Prostate gland (tissue), 2 donors: ENCODE results near the gene DNMT1. TPM values are rescaled to one million over a fixed set of nuclear protein-coding genes. Genes with fewer than 3 reads are reported as not detected.

Experiments
- DNase-seq: peaks from one replicate; pipeline ENCODE4 v3.0.0-alpha.2; 2019; ENCODE audit warnings: low spot score
- H3K27ac ChIP-seq, 2 donors: fragments of 200-600 bp; sonication (generic); 2 replicates each; pipeline ENCODE4 v1.5.1; 2017 to 2019
- H3K27me3 ChIP-seq: fragments of 200-600 bp; sonication (generic); replicated peaks from 2 replicates; pipeline ENCODE4 v1.5.1; 2019; ENCODE audit not compliant: insufficient read depth
- H3K36me3 ChIP-seq, 2 donors: fragments of 200-600 bp; sonication (generic); 1 replicate in 1 of 2; 2 replicates in 1 of 2; pipeline versions ENCODE4 v1.5.1 to v1.8.1; 2017 to 2019
- H3K4me1 ChIP-seq: fragments of 200-600 bp; sonication (generic); replicated peaks from 2 replicates; pipeline ENCODE4 v1.5.1; 2019
- H3K4me3 ChIP-seq, 2 donors: fragments of 200-600 bp; sonication (generic); 2 replicates each; pipeline ENCODE4 v1.5.1; 2017 to 2019
- H3K9me3 ChIP-seq: fragments of 200-600 bp; sonication (generic); 2 replicates; pipeline ENCODE4 v1.5.1; 2017
- CTCF ChIP-seq, 4 experiments: fragments of 200-600 bp in 2 of 4; fragments of 450-650 bp in 2 of 4; sonication (generic) in 2 of 4; IDR thresholded peaks; 1 replicate in 3 of 4; 2 replicates in 1 of 4; pipeline ENCODE4 v1.5.1; 2016 to 2019; ENCODE audit warnings: antibody characterized with exemption in 4 of 4, mild to moderate bottlenecking in 2 of 4, moderate library complexity in 2 of 4
- POLR2A ChIP-seq: fragments of 450-650 bp; IDR thresholded peaks from one replicate; pipeline ENCODE4 v1.6.1; 2016; ENCODE audit warnings: antibody characterized with exemption, mild to moderate bottlenecking
- POLR2AphosphoS5 ChIP-seq: sonication (generic); formaldehyde crosslinking; IDR thresholded peaks from one replicate; pipeline ENCODE4 v1.6.1; 2017; ENCODE audit warnings: antibody characterized with exemption
- WGBS: methylation state at CpG from one replicate; pipeline ENCODE4 v1.1.5; 2018; 5-methylcytosine and 5-hydroxymethylcytosine counted together
- intact Hi-C: fragments of 100-400 bp; cut with DNase I; formaldehyde crosslinking; loops from one replicate; pipeline ENCODE4 v1.14.2; 2022
- total RNA-seq, 2 donors: library from RNA; depleted of rRNA; stranded (reverse); fragments of >200 nt; gene quantifications; one replicate each; pipeline ENCODE4 v1.1.0, GENCODE V29; 2016

Gene DNMT1
- total RNA-seq, 2 donors from 2014 or later = 29.9 to 50.0 TPM

- intact Hi-C loops = no loop called here
- no peak for DNase-seq
- Histone ChIP-seq H3K9me3 (no peaks in the 10 kb centered on the region), H3K36me3 (peaks cover 25 to 43% of the 10 kb centered on the region in 2 donors), H3K27ac (no peak overlapping the region), H3K27me3 (no peaks in the 10 kb centered on the region), H3K4me1 (peaks cover 4% of the 10 kb centered on the region), H3K4me3 (no peak overlapping the region)
- no peak for TF ChIP-seq POLR2A
- 88% methylated on average over 22 of the region's 43 CpGs for WGBS
These were observed 80.6 kb downstream of the DNMT1 start for GRCh38 chr19:10113964-10114650.

- Histone ChIP-seq H3K4me1 (no peaks in the 10 kb centered on the region), H3K36me3 (peaks cover 25 to 43% of the 10 kb centered on the region in 2 donors), H3K27ac (no peak overlapping the region)
These were observed 81.2 kb downstream of the DNMT1 start for GRCh38 chr19:10113592-10113963.

GRCh38 chr19:10112895-10113591, 81.7 kb downstream of the DNMT1 start:
- 33% methylated on average over 25 of the region's 25 CpGs for WGBS
- DNase-seq = no peak
- H3K4me3 ChIP-seq = no peak overlapping the region
- TF ChIP-seq POLR2AphosphoS5 (no peak), CTCF (IDR thresholded peaks at IDR 0.05) (peak in 3 of 4 experiments; percentile 23 to 51 (median 34))
- intact Hi-C loops = no loop called here
- peaks cover 25 to 47% of the 10 kb centered on the region in 2 donors for H3K36me3 ChIP-seq
- H3K4me1 ChIP-seq = no peaks in the 10 kb centered on the region
- no peak overlapping the region for H3K27ac ChIP-seq
- no peaks in the 10 kb centered on the region for H3K27me3 ChIP-seq
- H3K9me3 ChIP-seq = no peaks in the 10 kb centered on the region

More at GRCh38 chr19:10113592-10113963, 81.2 kb downstream of the DNMT1 start:
- Histone ChIP-seq H3K27me3 (no peaks in the 10 kb centered on the region), H3K9me3 (no peaks in the 10 kb centered on the region), H3K4me3 (no peak overlapping the region)
- 75% methylated on average over 19 of the region's 19 CpGs for WGBS
- no peak for DNase-seq
- intact Hi-C loops = no loop called here
- TF ChIP-seq POLR2AphosphoS5 (no peak), POLR2A (no peak), CTCF (IDR thresholded peaks at IDR 0.05) (no peak)

- intact Hi-C loops = no loop called here
- no peak overlapping the region for H3K27ac ChIP-seq
- H3K36me3 ChIP-seq = peaks cover 25 to 46% of the 10 kb centered on the region in 2 donors
- H3K4me3 ChIP-seq = no peak overlapping the region
- WGBS = 58% methylated on average over 23 of the region's 23 CpGs
- DNase-seq = no peak
- no peaks in the 10 kb centered on the region for H3K27me3 ChIP-seq
- H3K9me3 ChIP-seq = no peaks in the 10 kb centered on the region
- H3K4me1 ChIP-seq = peaks cover under 1% of the 10 kb centered on the region
- TF ChIP-seq CTCF (IDR thresholded peaks at IDR 0.05) = no peak
- TF ChIP-seq POLR2A = no peak
- TF ChIP-seq POLR2AphosphoS5 = no peak
These were observed 82.6 kb downstream of the DNMT1 start for GRCh38 chr19:10112037-10112761.

GRCh38 chr19:10111405-10111811, 83.3 kb downstream of the DNMT1 start, which contains the start of gene P2RY11:
P2RY11 (plus strand) TSS chr19:10111693; CDS start chr19:10111722, 29 bp downstream.
- no peaks in the 10 kb centered on the region for H3K9me3 ChIP-seq
- H3K27ac ChIP-seq = no peak within 1 kb of the TSS
- WGBS = 63% methylated on average over 8 of the region's 8 CpGs
- H3K27me3 ChIP-seq = no peaks in the 10 kb centered on the region
- no peak within 1 kb of the TSS for H3K4me3 ChIP-seq
- intact Hi-C loops = no loop called here
- peaks cover 6% of the 10 kb centered on the region for H3K4me1 ChIP-seq
- no peak for DNase-seq
- no peak for TF ChIP-seq POLR2AphosphoS5
- no peak for TF ChIP-seq CTCF (IDR thresholded peaks at IDR 0.05)
- no peak for TF ChIP-seq POLR2A
- H3K36me3 ChIP-seq = peaks cover 25 to 38% of the 10 kb centered on the region in 2 donors
